GM18517 (cell line): ENCODE measurements around the gene IFNL1.
"Not testable (repeated sequence)": the region's sequence is repeated elsewhere in the genome, so short reads cannot be mapped to it uniquely, and the experiment has no call there.

Experiments used
- ATAC-seq: cut with Tn5 transposase; IDR thresholded peaks from one replicate; pipeline ENCODE4 v1.9.1; 2021; ENCODE audit warnings: mild to moderate bottlenecking, moderate library complexity; ENCODE audit not compliant: unreplicated experiment

Gene IFNL1

DNA sequence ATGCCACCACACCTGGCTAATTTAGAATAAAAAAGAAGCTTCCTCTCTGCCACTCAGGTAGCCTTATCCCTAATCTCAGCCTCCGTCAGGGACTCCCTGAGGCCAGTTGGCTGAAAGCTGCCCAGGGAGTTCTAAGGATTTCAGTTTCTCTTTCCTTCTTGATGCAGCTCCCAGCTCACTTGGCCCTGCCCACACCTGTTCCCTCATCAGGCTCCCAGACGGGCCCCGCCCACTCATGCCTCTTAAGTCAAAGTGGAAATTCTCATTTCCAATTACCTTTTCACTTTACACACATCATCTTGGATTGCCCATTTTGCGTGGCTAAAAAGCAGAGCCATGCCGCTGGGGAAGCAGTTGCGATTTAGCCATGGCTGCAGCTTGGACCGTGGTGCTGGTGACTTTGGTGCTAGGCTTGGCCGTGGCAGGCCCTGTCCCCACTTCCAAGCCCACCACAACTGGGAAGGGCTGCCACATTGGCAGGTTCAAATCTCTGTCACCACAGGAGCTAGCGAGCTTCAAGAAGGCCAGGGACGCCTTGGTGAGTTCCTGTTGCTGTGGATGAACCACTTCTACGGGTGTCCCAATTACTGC lies at the start of gene IFNL1:
Gene IFNL1, plus strand, starts transcription at position 353 of the 591 bp plus-strand sequence. Its CDS starts 15 bp downstream, at position 368.
- ATAC-seq = no peak

DNA sequence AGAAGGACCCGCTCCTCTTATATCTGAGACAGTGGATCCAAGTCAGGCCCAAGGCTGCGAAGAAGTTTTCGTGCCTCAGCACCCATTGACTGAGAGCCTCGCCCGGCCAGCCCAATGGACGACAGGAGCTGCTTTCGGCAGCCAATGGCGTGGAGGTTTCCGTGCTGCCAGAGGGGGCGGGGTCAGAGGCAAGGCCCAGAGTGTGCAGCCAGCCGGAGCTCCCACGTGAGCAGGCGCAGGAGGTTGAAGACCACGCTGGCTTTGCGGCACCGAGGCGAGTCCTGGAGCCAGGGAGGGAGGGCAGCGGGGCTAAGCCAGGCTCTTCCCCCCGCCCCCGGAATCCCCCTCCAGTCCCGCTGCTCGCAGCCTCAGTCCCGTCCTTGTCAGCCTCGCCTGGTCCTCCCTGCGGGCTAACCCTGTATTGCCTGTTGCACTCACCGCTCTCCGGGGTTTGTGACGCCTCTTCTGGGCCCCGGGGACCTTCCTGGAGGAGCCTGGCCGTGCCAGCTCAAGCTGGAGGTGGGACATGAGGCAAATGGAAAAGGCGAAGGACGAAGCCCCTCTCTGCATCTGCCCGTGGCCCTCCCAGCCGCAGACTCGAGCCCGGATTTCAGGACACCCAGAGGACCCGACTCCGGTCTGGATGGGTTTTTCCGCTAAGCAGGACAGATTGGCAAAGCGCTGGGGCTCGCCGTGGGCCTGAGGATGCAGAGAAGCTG lies 49.1 kb upstream of the IFNL1 start:
- ATAC-seq = no peak

DNA sequence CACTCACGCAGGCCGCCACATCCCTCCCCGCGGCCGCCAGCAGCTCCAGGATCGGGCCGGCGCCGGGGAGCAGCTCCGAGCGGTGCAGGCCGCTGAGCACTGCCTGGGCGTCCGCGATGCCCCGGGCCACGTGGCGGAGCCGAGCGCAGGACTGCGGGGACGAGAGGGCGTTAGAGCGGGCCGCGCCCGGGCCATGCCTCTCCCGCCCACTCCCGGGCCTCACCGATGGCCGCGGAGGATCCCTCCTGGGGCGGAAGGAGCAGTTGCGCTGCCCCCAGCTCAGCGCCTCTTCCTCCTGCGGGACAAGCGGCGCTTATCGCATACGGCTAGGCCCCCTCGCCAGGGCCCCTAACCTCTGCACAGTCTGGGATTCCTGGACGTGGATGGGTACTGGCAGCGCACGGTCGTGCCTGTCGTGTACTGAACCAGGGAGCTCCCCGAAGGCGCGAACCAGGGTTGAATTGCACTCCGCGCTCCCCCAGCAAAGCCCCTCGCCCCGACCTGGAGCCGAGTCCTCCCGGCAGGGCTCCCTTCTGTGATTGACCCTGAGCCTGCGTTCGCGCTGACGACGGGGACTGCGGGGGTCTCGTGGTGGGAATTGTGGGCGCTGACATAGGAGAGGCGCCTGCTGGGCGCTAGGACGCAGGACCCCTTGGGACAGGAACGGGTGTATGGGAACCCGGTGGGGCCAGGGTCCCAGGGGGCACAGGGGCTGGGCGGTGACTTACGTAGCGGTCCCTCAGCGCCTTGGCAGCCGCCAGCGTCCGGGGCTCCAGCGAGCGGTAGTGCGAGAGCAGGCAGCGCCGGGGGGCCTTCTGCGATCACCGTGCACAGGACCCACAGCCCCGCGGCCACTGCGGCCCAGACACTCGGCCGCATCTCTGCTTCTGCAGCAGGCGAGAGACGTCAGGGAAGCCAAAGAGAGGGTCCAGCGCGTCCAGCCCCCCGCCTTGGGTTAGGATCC lies 48.2 kb upstream of the IFNL1 start:
- no peak for ATAC-seq

DNA sequence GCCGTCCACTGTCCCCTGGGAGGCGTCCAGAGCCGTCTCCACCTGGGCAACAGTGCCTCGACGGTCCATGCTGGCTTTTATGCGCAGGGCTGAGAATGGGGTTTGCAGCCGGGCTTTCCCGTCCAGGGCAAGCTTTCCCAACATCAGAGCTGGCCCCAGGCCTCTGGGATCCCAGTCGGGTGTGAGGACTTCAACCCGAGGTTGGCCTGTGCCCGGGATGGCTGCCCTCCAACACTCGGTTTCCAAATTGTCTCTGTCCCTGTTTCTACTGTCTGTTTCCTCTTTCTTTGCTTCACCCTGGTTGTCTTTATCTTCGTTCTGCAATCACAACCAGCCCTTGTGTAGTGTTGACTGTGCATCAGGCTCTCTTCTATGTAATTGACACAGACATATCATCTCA lies 47.4 kb upstream of the IFNL1 start, which contains the start of gene IFNL4:
Gene IFNL4, minus strand, starts transcription at position 51 of the 400 bp plus-strand sequence.
- ATAC-seq = no peak

DNA sequence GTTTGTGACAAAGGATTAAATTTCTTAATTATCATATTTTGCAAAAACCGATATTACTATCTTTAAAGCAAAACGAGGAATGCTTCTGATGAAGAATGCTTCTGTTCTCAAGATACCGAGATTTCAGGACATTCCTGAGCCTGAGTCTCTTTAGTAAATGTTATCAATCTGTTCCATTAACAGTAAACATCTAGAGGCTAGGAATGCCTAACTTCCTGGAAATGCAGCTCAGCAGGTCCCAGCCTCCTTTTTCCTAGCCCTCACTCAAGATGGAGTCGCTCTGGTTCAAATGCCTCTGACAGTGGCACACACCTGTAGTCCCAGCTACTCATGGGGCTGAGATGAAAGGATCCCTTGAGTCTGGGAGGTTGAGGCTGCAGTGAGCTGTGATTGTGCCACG lies 45.1 kb upstream of the IFNL1 start:
- no peak for ATAC-seq

DNA sequence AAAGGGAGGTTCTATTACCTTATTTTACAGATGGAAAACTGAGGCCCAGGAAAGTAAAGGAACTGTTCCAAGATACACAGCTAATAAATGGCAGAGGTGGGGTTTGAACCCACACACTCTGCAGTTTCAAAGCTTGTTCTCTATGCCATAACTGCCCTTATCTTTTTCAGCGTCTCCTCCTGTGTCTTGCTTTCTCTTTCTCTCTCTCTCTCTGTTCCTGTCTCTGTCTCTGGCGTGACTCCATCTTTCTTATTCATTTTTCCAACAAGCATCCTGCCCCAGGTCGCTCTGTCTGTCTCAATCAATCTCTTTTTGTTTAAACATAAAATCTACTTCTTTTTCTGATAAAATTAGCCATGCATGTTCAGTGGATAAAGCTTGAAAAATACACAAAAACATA lies 44.4 kb upstream of the IFNL1 start:
- ATAC-seq = no peak

DNA sequence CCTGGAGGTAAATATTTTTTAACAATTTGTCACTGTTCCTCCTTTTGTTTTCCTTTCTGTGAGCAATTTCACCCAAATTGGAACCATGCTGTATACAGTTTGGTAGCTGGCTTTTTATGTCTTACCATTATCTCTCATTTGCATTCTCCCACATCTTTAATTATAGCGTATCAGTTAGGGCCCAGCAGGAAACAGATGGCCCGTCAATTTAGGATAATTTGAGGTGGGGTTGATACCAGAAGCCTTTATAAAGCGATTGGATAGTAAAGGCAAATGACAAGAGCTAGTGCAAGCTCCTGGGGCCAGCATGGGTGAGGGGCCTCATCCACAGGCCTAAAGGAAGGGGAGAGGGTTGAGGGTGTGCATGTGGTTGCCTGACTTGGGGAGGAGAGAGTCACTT lies 43.7 kb upstream of the IFNL1 start:
- ATAC-seq = no peak

DNA sequence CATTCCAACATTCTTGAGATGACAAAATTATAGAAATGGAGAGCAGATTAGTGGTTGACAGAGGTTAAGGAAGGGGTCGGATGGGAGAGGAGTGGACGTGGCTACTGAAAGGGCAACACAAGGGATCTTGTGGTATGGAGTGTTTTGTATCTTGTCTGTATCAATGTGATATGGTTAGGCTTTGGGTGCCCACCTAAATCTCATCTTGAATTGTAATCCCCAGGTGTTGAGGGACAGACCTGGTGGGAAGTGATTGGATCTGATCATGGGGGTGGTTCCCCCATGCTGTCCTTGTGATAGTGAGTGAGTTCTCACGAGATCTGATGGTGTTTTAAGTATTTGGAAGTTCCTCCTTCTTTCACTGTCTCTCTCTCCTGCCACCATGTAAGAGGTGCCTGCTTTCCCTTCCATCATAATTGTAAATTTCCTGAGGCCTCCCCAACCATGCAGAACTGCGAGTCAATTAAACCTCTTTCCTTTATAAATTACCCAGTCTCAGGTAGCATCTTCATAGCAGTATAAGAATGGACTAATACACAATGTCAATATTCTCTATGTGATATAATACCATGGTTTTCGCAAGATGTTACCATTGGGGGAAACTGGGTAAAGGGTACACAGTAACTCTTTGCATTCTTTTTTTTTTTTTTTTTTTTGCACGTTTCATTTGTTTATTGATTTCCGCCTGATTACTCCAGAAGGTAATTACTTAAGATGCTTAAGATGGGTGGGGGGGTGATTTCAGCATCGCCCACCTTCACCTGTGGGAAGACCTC lies 42.6 kb upstream of the IFNL1 start:
- no peak for ATAC-seq

DNA sequence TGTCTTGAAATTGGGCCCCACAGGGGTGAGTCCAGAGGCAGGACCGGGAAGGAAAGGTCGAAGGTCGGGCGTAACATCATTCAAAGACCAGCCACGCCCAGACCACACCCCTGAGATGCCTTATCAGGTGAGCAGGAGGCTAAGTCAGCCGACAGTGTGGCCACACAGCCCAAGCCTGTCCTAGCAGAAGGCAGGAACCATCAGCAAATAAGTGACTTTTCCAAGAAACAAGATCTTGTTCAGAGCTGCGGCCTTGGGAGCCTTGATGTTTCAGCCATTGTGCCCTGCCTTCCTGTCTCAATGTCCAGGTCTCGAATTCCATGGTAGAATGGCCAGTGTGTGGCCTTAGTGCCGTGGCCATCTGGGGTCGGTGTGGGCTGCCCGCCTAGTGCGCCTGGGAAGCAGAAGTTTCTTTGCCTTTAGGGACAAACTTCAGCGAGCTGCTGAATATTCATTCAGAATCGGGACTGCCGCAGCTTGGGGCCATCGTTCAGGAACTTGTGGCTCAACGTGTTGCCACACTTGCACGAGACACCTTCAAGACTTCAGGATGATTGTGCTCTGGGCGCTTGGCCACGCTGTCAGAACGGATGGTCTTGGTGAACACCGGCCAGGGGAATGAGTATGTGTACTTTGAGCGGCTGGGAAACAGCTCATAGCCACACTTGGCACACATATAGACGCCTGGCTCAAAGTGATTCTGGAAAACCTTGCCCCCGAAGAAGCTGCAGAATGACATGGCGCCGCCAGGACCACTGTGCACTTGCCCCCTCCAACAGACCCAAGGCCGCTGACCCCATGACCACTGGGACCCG lies 41.5 kb upstream of the IFNL1 start:
- no peak for ATAC-seq

DNA sequence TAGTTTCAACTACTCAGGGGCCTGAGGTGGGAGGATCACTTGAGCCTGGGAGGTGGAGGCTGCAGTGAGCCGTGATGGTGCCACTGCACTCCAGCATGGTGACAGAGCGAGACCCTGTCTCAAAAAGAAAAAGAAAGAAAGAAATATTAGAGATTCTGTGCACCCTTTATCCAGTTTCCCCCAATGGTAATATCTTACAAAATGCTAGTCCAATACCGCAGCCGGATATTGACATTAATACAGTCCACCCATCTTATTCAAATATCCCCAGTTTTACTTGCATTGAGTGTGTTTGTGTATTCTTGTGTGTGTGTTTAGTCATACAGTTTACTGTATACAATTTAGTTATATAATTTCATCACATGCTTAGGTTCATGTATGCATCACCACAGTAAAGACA lies 39.0 kb upstream of the IFNL1 start:
- no peak for ATAC-seq

DNA sequence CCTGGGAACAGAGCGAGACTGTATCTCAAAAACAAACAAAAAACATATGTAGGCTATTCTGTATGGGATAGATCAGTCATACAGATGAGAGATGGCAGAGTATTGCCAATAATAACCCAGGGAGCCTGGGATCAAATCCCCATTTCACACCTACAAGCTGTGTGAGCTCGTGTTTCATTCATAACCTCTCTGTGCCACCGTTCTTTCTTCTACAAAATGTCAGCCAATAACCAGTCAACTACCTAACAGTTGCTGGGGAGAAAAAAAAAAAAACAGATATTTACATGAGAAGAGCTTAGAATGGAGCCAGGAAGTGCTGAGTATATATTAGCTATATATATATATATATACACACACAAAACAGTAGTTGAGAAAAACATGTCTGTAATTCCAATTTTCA lies 34.5 kb upstream of the IFNL1 start:
- no peak for ATAC-seq

DNA sequence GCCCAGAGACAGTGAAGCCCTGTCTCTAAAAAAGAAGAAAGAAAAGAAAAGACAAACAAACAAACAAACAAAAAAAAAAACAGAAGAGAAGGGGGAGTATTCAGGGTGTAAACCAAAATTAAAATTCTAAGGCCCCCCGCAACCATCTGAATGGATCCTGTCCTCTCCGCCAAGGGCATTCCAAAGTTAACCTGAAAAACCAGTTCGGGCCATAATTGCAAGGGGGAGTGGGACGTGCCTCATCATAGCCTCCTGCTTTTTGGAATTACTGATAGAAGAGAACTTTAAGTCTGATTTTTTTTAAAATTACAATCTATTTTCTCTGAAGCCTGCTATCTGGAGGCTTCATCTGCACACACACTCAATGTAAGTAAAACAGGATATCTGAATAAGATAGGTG lies 33.7 kb upstream of the IFNL1 start:
- ATAC-seq = no peak

DNA sequence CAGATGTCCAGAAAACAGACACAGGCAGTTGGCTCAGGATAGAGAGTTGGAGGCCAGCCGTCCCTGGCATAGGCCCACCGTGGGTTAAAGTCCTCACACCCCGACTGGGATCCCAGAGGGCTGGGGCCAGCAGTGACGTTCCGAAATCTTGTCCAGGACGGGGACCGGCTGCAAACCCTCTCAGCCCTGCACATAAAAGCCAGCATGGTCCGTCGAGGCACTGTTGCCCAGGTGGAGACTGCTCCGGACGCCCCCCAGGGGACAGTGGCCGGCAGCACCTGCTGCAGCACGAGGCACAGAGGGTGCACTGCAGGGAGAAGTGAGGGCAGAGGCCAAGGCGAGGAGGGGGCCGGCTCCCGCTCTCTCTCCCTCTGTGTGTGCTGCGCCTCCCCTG lies 32.3 kb upstream of the IFNL1 start:
- no peak for ATAC-seq

DNA sequence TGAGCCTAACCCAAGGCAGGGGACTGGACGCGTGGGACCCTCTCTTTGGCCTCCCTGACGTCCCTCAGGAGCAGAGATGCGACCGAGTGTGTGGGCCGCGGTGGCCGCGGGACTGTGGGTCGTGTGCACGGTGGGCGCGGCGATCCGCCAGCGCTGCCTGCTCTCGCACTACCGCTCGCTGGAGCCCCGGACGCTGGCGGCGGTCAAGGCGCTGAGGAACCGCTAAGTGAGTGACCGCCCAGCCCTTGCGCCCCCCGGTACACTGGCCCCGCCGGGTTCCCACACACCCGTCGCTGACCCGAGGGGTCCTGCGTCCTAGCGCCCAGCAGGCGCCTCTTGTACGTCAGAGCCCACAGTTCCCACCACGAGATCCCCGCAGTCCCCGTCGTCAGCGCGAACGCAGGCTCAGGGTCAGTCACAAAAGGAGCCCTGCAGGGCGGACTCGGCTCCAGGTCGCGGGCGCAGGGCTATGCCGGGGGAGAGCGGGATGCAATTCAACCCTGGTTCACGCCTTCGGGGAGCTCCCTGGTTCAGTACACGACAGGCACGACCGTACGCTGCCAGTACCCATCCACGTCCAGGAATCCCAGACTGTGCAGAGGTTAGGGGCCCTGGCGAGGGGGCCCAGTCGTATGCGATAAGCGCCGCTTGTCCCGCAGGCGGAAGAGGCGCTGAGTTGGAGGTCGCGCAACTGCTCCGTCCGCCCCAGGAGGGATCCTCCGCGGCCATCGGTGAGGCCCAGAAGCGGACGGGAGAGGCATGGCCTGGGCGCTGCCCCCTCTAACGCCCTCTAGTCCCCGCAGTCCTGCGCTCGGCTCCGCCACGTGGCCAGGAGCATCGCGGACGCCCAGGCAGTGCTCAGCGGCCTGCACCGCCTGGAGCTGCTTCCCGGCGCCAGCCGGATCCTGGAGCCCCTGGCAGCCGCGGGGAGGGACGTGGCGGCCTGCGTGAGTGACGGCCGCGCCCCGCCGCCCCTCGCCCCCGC lies 31.6 kb upstream of the IFNL1 start:
- ATAC-seq = no peak

DNA sequence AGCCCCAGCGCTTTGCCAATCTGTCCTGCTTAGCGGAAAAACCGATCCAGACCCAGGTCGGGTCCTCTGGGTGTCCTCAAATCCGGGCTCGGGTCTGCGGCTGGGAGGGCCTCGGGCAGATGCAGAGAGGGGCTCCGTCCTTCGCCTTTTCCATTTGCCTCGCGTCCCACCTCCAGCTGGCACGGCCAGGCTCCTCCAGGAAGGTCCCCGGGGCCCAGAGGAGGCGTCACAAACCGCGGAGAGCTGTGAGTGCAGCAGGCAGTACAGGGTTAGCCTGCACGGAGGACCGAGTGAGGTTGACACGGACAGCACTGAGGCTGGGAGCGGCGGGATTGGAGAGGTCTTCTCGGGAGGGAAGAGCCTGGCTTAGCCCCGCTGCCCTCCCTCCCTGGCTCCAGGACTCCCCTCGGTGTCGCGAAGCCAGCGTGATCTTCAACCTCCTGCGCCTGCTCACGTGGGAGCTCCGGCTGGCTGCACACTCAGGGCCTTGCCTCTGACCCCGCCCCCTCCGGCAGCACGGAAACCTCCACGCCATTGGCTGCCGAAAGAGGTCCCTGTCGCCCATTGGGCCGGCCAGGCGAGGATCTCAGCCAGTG lies 30.8 kb upstream of the IFNL1 start:
- ATAC-seq = no peak

DNA sequence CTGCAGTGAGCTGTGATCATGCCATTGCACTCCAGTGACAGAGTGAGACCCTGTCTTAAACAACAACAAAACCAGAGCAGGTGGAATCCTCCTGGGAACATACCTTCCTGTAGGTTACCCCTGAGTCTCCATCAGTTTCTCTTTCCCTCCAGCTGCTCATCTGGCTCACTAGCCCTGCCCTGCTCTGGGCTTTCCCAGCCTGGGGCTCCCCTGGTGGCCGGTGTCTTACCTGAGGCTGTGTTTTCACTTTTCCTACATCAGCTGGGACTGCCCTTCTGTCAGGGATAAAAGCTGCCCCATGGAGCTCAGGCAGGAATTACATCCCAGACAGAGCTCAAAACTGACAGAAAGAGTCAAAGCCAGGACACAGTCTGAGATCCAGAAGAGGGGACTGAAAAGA lies 28.1 kb upstream of the IFNL1 start, which contains the start of gene IFNL2:
Gene IFNL2, plus strand, starts transcription at position 312 of the 400 bp plus-strand sequence. CDS start 173 bp downstream, outside the sequence.
- not testable (repeated sequence) for ATAC-seq

DNA sequence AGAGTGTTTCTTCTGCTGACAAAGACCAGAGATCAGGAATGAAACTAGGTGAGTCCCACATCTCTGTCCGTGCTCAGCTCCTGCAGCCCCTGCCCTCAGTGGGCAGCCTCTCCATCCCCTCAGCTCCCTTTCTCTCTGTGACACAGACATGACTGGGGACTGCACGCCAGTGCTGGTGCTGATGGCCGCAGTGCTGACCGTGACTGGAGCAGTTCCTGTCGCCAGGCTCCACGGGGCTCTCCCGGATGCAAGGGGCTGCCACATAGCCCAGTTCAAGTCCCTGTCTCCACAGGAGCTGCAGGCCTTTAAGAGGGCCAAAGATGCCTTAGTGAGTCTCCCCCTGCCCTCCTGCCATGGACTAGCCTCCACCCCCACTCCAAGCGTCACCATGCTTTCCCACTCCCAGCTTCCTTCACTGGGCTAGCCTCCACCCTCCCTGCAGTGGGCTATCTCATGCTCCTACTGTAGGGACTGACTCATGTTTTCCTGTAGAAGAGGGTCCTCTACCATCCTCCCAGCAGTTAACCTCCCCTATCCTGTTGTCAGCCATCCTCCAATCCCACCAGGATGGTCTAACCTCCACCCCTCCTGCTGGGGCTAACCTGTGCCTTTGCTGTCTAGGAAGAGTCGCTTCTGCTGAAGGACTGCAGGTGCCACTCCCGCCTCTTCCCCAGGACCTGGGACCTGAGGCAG lies 27.5 kb upstream of the IFNL1 start:
- not testable (repeated sequence) for ATAC-seq

DNA sequence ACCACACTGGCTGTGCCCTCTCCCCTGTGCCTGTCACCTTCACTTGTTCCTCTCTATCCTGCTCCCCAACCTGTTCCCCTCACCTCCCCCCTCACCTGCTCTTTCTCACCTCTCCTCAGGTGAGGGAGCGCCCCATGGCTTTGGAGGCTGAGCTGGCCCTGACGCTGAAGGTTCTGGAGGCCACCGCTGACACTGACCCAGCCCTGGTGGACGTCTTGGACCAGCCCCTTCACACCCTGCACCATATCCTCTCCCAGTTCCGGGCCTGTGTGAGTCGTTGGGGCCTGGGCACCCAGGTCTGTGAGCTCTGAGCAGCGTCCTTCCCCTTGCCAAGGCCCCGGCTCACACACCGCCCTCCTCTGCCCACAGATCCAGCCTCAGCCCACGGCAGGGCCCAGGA lies 26.8 kb upstream of the IFNL1 start:
- ATAC-seq = not testable (repeated sequence)
